Measurements from ENCODE around the gene CPED1.

Gene CPED1

DNA sequence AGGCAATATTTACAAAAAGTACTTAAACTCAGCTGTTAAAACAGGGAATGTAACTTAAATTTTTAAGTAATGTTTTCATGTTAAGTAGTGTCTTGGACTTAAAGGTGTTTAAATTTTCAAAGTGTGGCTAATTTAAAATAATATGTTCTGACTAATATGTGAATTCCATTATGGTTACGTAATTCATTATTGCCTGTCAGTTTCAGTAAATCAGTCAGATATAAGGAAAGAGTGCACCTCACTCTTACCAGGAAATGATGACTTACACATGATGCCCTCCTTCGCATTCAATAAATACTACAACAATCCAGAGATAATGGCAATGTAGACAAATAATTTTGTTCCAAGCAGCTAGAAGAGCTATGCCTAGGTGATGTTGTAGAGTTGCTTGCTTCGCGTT is 271.3 kb downstream of the CPED1 start:
- no peak for DNase-seq (ENCODE audit: low spot score)

DNA sequence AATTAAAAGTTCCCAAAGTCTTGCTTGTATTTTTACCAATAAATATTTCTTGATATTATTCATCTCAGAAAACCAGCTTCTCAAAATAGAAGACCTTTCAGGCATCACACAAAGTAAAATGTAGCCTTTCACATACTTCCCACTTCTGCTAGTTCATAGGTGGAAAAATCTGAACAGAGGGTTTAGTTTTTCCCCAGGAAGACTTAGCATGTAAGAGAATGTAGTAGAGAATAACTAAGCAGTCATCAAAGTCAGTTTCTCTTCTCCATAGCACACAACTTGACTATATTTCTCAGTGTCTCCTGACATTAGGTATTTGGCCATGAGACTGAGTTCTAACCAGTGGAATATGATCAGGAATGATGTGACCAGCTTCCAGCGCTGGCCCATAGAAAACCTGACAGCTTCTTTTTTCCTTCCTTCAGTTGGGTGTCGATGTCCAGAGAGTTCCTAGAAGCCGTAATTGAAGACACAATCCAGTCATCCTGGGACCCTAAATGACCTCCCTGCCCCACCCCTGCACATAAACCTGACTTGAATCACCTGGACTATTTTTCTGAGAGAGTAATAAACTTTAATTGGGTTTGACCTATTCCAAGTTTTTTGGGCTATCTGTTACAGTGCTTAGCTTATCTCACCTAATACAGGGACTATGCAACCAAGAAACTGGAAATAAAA is 272.8 kb downstream of the CPED1 start:
- no peak for DNase-seq (ENCODE audit: low spot score)

- DNase-seq (ENCODE audit: low spot score) = no peak
Observed at GRCh38 chr7:121262221-121262620, 273.7 kb downstream of the CPED1 start.

DNA sequence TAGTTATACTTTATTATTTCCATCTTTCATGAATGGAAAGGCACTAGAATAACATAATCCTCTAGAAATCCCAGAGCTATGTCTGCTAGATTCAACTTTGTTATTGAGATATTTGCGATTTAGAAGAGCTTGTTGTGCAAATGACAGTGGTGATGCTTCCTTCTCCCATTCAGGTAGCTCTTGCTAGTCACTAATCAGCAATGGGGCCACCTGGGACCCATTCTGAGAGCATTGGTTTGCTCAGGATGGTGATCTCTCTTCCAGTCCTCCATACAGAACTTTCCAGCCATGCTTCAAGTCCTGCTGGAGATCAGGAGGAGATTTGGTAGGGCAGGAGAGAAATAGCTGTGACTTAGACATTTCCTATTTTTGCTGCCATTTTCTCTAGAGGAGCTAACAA is 274.5 kb downstream of the CPED1 start:
- DNase-seq (ENCODE audit: low spot score) = no peak

DNA sequence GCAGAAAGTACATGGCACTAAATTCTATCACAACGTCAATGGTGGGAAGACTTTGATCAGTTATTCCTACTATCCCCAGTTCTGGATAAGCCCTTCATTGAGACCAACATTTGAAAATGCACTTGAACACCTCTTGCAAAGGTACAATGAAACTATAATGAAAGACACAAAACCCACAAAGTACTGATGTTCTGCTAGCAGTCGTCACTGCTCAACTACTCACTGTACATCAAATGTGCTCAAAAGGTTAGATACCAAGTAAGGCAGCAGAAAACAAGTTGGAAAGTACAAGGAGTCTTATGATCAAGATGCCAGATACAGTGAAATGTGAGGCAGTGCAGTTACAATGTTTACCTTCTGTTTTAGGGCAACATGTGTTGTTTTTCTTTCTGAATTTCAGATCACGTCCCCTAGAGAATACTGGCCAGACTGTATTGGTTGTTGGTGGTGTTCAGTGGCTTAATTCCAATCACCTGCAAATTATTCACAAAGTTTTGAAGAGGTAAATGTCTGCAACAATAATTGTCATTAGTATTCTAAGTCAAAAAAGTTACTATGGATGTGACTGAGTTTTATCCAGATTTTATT is 277.9 kb downstream of the CPED1 start:
- DNase-seq (ENCODE audit: low spot score) = no peak

DNA sequence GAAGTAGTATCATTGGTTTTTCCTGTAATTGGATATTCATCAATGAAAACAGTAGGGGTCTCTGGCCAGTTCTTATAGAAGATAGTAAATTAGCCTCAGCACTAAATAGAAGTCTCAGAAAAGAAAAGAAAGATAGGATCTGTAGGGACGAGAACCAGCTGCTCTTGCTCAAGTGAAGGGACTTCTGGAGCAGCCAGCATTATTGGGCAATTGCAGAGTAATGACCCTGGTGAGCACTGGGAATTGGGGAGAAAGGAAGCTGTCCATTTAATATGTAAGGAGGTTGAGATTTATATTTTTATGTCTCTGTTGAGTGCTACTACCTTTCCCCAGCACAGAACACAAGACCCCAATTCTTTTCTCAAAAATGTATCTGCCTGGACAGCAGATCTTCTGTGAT is 279.1 kb downstream of the CPED1 start:
- DNase-seq (ENCODE audit: low spot score) = no peak

GRCh38 chr7:121269798-121270197 is 281.3 kb downstream of the CPED1 start:
- DNase-seq (ENCODE audit: low spot score) = no peak

- DNase-seq (ENCODE audit: low spot score) = no peak
Observed at GRCh38 chr7:121271098-121271497, 282.6 kb downstream of the CPED1 start.

DNA sequence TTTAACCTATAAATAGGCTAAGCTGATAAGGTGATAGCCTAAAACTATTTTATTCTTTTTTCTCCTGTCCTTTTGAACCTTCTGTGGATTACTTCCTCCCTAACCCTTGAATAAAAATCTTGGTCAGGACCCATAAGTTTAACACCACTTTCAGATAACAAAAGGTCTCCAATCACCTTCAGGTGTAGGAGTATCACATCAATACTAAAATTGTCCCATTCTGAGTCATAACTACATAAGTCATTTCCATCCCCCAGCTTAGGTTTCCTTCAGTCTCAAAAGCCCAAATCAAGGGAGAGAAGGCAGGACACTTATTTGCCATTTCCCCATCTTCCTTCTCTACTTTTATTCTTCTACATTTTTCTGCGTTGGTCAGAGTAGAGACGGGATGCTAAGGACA is 283.4 kb downstream of the CPED1 start:
- no peak for DNase-seq (ENCODE audit: low spot score)

DNA sequence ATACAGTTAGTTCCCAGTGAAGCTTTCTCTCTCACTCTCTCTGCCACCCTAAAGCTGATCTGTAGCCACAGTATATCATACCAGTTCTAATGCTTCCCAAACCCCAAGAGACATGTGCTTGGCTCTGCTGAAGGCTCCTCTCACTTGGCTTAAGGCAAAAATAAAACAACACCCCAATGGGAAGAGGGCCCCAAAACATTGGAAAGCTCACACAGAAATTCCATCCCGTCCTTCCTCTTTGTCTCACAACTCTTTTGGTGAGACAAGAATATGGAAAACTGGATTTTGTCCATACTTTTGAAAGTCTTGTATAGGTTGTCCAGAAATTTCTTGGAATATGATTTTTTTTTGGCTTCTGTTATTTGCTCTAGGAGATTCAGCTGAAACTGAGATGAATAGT is 284.2 kb downstream of the CPED1 start:
- DNase-seq (ENCODE audit: low spot score) = no peak

DNA sequence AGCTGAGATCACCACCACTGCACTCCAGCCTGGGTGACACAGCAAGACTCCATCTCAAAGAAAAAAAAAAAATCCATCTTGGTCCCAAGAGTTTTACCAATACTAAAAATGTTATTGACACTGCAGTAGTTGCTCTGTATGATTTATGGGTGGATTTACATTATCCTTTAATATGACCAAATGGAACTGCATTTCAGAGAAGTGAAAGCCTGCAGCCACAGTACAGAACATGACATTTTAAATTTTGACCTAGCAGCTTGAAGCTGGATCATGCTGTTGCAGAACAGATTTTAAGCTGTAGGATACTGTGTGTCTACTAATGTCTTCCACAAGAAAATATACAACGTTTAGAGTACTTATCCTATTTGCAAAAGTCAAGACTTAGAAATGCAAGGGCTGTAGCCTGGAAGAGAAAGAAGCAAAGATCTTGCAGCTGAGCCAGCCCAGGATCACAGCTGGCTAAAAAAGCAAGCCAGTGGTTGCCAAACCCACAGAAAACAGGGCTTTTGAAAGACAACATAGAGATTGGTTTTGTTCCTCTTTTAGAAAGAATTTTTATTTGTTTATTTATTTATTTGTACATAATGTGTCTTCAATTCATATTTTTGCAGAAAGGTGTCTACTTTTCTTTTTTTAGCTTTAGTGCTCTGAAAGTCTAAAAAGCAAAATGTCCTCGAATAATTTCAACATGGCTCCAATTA is 285.1 kb downstream of the CPED1 start:
- no peak for DNase-seq (ENCODE audit: low spot score)

GRCh38 chr7:121274467-121274866 is 286.0 kb downstream of the CPED1 start:
- DNase-seq (ENCODE audit: low spot score) = no peak

GRCh38 chr7:121275204-121275603 is 286.7 kb downstream of the CPED1 start:
- DNase-seq (ENCODE audit: low spot score) = no peak

GRCh38 chr7:121276313-121276712 is 287.8 kb downstream of the CPED1 start:
- no peak for DNase-seq (ENCODE audit: low spot score)

DNA sequence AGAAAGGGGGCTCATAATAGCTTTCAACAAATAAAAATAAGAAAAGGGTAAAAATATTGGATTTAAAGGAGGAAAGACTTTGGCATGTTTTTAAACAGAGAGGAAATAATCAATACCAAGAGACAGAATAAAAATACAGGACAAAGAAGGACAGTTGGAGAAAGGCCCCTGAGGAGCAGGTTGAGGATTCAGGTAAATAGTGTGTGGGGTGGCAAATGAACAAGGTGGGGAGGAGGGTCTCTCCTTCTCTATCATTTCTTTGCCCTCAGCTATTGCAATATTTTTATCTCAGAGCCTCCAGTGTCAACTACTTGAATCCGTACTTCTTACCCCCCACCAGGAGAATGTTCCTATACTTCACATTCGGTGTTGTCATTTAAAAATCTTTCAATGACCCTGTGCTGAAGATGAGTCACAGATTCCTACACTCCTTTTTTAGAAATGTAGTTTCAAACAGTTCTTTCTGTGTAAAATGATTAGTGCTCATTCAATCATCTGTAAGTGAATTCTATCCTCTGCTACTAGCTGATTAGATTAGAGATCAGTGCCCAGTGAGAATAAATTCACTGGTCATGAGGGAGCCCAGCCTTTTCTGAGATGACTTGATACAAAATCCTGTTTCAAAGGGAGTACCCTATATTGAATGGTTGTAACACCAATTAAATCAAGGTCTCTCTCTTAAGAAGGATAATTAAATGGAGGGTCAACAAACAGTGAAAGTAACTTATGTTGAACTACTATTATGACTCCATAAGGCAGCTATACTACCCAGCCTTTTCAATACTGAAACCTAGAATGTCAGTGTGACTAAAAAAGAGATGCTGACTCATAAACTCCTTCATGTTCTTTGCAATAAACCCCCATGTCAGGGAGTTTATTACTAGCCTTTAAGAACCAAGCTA is 289.9 kb downstream of the CPED1 start:
- DNase-seq (ENCODE audit: low spot score) = no peak

DNA sequence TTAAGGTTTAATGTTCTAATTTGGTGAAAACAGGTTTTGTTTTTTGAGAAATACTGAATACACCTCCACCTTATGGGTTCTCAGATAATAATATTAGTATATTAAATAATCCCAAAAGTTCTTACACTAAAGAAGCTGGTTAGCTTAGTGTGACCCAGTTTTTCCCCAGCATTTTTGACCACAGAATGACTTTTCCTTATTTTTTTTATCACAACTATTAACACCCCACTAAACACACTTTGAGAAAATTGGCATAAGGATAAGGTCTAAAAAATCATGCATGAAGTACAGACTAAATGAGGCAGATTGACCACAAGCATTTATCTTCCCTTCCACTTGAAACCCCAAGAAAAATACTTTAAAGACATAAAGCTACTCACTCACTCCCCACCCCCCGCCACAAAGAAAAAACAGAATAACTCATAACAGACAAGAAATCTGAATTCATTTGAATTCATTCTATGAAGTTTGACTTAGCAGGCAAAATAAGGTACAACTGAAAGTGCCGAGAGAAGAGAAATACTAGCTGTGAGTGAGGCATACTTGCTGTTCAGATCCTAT is 290.6 kb downstream of the CPED1 start:
- no peak for DNase-seq (ENCODE audit: low spot score)

DNA sequence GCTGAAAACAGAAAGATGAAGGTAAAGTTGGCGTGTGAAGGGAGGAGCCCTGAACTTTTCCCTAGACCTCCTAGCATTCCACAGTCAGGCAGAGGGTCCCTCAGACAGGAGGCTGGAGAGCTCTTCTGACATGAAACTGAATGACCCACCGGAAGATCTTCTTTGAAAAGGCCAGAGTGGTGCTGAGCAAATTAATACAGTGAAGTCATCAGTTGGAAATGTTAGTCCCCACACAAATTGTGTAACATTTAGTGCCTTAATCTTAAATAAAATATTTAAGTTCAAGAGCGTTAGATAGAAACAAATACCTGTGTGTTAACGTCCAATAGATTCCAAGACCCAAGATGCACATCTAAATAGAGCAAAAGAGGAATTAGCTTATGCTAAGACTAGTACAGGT is 291.3 kb downstream of the CPED1 start:
- no peak for DNase-seq (ENCODE audit: low spot score)

DNA sequence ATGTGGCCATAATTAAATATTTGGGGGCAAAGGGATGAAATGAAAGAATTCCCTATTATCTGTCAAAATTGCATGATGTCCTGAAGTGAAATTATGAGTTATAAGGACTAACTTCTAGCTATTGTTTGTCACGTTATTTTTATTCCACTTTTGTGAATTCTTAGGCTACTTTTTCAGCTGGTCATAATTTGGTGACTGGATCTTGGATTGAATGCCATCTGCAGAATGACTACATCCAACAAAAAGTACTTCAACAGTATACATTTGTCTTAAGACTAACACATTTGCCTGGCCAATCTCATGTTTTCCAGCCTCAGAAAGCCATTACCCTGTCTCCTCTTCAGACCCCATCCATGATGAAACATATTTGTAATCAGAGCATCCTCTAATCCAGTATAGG is 292.1 kb downstream of the CPED1 start:
- no peak for DNase-seq (ENCODE audit: low spot score)

- DNase-seq (ENCODE audit: low spot score) = no peak
Observed at GRCh38 chr7:121282129-121282528, 293.6 kb downstream of the CPED1 start.

- DNase-seq (ENCODE audit: low spot score) = no peak
Observed at GRCh38 chr7:121285066-121285667, 296.7 kb downstream of the CPED1 start.

DNA sequence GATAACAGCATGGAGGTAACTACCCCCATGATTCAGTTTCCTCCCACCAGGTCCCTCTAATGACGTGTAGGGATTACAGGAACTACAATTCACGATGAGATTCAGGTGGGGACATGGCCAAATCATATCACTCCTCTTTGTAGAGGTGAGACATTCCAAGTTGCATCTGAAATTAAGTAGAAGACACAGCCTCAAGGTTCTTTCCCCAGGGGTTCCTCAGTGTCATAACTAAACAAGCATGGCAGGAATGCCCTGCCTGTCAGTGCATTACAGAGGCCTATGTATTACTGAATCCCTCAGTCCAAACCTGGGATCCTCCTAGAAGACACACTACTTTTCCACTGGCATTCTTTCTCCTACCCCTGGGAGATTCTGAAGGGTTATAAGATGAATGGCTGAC is 297.7 kb downstream of the CPED1 start:
- no peak for DNase-seq (ENCODE audit: low spot score)
